ENCODE data around the gene ABCC8. TPM values are rescaled to one million over a fixed set of nuclear protein-coding genes. Genes with fewer than 3 reads are reported as not detected.
A peak's percentile ranks its signal among the peaks of the same experiment; 100 is the strongest.

The ABCC8 gene
- total RNA-seq, 6 experiments from 2014 or later, result 1.3 to 1.5 TPM; not detected in 4

- Histone ChIP-seq H3K9me3 (no peaks in the 10 kb centered on the region), H3K4me1 (peaks cover 0 to 31% (median 4%) of the 10 kb centered on the region in 4 donors), H3K36me3 (no peaks in the 10 kb centered on the region), H3K27me3 (no peaks in the 10 kb centered on the region), H3K27ac (no peak overlapping the region), H3K4me3 (no peak overlapping the region)
- peak in 1 of 3 donors; percentile 40 for DNase-seq
- TF ChIP-seq POLR2A (IDR thresholded peaks at IDR 0.05) (no peak), CTCF (IDR thresholded peaks at IDR 0.05) (no peak)
- intact Hi-C loops (cut with DNase I), result no loop called here
- WGBS (ENCODE audit: insufficient coverage, low coverage, low lambda C conversion rate, missing lambda C conversion rate), result 46% methylated on average over 11 of the region's 11 CpGs
- peak in 1 of 4 donors; percentile 27 for ATAC-seq
These were observed 65.9 kb downstream of the ABCC8 start for GRCh38 chr11:17410606-17411379.

DNA sequence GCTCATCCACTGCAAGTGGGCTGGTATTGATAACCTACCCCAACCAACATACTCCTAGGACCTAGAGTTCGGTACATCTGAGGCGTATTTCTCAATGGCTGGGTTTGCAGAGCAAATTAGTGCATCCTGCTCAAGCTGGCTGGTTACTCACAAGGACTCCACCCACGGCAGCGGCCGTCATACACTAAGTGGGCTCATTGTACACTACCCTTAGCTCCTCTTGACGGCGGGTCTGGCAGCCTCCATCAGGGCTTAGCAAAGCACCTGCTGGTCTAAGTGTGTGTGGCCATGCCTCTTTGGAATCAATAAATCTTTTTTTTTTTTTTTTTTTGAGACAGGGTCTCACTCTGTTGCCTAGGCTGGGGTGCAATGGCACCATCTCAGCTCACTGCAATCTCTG, 68.0 kb downstream of the ABCC8 start:
- DNase-seq (peak in 2 of 3 donors; percentile 5 to 26), ATAC-seq (no peak)
- no peak overlapping the region for H3K27ac ChIP-seq
- H3K27me3 ChIP-seq, result no peaks in the 10 kb centered on the region
- TF ChIP-seq CTCF (IDR thresholded peaks at IDR 0.05), result no peak
- no peak for TF ChIP-seq POLR2A (IDR thresholded peaks at IDR 0.05)
- no peak overlapping the region for H3K4me3 ChIP-seq
- H3K9me3 ChIP-seq, result no peaks in the 10 kb centered on the region
- H3K4me1 ChIP-seq, result peaks cover 0 to 32% (median 7%) of the 10 kb centered on the region in 4 donors
- no peaks in the 10 kb centered on the region for H3K36me3 ChIP-seq
- 100% methylated on average over 2 of the region's 7 CpGs for WGBS (ENCODE audit: insufficient coverage, low coverage, low lambda C conversion rate, missing lambda C conversion rate)
- intact Hi-C loops (cut with DNase I), result no loop called here

DNA sequence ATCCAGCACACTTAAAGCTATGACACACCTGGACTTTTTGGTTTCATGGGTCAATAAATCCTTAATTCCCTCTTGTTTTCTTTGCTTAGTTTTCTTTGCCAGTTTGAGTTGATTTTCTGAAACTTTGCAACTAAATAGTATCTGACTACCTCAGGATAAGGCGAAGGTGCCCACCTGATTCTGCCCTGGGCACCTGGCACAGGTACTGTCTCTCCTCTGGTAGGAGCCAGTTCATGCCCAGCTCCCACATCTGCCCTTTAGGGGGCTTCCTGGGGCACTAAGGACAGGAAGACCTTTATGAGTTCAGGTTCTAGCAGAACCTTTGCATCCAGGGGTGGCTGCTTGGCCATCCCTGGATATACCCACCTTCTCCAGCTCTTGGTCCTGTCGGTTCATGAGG, 68.6 kb downstream of the ABCC8 start:
- H3K27me3 ChIP-seq, result no peaks in the 10 kb centered on the region
- ATAC-seq (no peak), DNase-seq (no peak)
- peaks cover 0 to 26% (median 7%) of the 10 kb centered on the region in 4 donors for H3K4me1 ChIP-seq
- no peaks in the 10 kb centered on the region for H3K9me3 ChIP-seq
- H3K27ac ChIP-seq, result no peak overlapping the region
- no peak for TF ChIP-seq POLR2A (IDR thresholded peaks at IDR 0.05)
- no peak for TF ChIP-seq CTCF (IDR thresholded peaks at IDR 0.05)
- WGBS (ENCODE audit: insufficient coverage, low coverage, low lambda C conversion rate, missing lambda C conversion rate), result no CpG with 5 or more reads among the region's 2 CpGs
- H3K4me3 ChIP-seq, result no peak overlapping the region
- intact Hi-C loops (cut with DNase I), result no loop called here
- H3K36me3 ChIP-seq, result no peaks in the 10 kb centered on the region

DNA sequence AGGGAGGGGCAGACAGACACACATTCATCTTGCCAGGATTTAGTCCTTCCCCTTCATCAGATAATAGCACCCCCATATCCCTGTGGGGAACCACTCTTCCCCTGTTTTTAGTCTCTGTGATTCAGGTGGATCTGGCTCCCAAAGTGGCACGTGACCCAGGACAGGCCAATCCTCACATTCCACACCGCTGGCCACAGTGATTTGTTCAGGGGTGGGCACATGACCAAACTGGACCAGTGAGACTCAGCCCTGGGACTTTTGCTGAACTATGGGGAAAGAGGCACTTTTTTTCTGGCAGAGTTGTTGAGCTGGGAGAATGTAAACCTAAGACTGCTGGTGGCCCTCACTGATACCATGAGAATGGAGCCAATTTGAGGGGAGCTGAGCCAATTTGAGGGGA, 69.1 kb downstream of the ABCC8 start:
- Histone ChIP-seq H3K27me3 (no peaks in the 10 kb centered on the region), H3K27ac (no peak overlapping the region), H3K9me3 (no peaks in the 10 kb centered on the region), H3K4me1 (peaks cover 0 to 21% (median 7%) of the 10 kb centered on the region in 4 donors), H3K4me3 (no peak overlapping the region), H3K36me3 (no peaks in the 10 kb centered on the region)
- ATAC-seq, result no peak
- intact Hi-C loops (cut with DNase I), result no loop called here
- DNase-seq, result no peak
- no peak for TF ChIP-seq POLR2A (IDR thresholded peaks at IDR 0.05)
- no peak for TF ChIP-seq CTCF (IDR thresholded peaks at IDR 0.05)
- no CpG with 5 or more reads among the region's 2 CpGs for WGBS (ENCODE audit: insufficient coverage, low coverage, low lambda C conversion rate, missing lambda C conversion rate)

Data from right lobe of liver (tissue), 6 donors.